HL-60/S4 (cell line): ENCODE data around the gene DYRK3.

ENCODE experiments used
- in situ Hi-C: fragments of 300-500 bp; cut with MboI; formaldehyde crosslinking; loops from 2 replicates; pipeline ENCODE4 v1.14.3; 2022; ENCODE audit warnings: low sequenced_read_pairs

Gene DYRK3

DNA sequence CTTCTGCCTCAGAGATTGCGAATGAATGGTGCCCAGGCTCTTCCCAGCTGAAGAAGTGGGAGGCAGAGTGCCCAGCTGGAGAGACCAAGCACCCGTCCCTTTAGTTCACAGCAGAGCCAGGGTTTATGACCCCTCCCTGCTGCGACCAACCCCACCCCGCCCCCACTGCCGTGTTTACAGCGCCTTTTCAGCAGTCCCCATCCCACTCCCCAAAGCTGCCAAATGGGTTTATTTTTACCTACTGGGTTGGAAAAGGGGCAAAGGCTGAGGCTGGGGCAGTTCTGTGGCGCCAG lies 23.6 kb downstream of the DYRK3 start:
- in situ Hi-C loops: no loop called here

DNA sequence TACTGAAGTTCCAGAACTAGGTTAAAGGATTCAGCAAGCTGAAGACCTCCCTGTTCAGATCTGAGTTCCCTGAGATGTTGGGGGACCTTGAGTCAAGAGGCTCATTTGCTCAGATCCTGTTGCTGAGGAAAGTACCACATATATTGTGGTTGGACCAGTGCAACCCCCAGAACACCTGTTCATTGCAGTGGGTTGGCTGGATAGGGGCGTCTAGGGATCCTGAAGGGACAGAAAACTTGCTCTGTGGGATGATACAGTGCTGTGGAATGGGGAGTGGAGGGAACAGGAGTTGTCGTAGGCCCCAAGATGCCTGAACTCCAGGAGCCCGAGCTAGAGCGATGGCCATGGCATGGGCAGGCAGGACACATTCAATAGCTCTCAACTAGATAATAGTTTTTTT lies 24.8 kb downstream of the DYRK3 start:
- in situ Hi-C loops: no loop called here

DNA sequence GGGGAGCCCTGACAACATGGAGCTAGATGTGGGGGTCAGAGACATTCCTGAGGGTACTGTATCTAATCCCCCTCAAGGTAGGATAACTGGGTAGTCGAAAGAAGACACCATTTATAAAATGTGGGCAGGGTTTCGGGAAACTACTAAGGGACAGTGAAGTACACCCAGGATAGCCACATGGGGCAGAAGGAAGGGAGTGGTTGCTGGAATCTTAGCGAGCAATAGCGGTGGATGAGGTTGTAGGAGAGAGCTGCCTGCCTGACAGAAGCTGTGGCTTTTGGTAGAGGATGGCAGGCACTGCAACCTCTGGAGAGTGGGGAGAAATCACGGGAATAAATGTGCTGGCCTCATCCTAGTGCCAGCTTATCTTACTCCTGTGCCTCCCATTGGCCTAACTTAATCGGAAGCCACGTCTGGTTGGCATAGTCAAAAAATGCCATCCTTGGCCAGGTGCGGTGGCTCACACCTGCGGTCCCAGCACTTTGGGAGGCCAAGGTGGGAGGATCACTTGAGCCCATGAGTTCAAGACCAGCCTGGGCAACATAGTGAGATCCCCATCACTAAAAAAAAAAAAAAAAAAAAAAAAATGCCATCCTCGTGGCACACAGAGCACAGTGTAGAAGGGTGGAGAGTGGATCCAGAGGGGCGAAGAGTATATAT lies 26.0 kb downstream of the DYRK3 start:
- in situ Hi-C loops: no loop called here

DNA sequence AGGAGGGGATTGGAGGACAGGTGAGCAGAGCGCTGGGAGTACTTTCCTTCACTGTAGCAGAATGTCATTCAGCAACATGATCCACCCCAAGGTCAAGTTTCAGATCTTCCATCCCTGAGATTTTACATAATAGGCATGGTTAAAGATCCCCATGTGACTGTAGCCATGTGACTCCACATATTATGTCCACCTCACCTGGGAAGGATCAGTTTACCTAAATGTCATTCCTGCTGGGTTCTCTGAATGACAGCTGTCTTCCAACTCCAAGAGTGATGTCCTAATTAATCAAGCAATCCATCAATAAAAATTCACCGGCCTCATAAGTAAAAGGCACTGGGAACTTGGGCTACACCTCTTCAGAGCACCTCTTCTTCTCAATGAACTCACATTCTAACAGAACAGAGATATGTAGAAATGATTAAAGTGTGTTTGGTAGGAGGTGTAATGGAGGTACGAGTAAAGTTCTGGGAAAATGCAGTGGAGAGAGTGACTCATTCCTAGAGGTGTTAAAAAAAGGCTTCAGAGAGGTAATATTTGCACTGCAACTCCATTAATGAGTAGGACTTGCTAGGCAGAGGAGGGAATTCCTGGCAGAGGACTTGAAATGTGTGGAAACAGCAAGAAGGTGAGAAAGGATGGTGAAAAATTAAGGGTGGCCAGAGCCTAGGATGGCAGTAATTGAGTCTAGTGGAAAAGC lies 27.2 kb downstream of the DYRK3 start:
- in situ Hi-C loops: no loop called here

DNA sequence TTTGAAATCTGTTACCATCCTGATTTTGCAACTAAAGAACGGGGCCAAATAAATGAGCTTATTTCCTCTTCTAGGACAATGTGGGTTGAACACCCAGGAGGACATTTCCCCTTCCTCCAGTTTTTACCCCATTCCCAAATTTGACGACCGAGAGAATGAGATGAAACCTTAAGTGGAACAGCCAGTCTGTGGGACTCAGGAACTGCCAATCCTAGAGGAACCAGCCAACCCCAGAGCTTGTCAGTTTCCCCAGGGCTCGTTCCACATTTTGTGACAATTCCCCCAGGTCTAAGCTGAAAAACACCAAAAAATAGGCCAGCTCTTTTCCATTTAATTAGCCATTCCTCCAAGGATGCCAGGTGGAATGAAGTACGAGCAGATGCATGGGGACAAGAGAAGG lies 28.0 kb downstream of the DYRK3 start:
- in situ Hi-C loops: no loop called here

DNA sequence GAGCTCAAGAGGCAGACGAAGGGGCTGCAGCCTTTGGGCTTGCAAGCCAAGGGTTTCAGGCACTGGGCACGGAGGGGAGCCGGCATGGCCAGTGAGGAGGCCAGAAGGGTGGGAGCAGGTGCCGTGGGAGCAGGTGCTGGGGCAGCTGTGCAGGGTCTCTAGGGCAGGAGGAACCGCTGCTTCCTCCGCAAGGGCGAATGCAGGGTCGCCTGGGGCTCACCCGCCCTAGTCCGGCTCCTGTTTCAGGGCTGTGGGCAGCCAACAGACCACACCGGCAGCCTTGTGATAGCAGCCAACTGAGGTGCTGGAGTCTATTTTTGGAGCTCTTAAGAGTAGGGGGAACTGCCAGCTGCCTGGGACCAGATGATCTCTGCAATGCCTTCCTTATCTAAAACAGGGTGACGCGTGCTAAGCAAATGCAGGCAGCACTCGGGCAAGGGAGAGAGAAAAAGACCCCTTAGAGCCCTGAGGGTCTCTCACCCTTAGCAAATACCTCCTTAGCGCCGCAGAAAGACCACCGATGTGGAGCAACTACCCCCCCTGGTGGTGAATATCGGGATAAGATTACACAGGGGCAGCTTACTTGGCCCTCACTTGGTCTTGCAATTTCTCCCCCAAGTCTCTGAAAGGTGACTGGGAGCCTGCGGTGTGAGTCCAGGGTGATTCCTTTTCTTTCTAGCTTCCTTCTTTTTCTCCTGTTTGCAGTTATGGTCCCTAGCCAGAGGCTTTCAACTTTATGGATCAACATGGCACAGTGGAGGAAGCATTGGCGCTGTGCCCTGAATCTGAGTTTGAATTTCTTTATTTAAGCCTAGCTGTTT lies 28.7 kb downstream of the DYRK3 start:
- in situ Hi-C loops: no loop called here

DNA sequence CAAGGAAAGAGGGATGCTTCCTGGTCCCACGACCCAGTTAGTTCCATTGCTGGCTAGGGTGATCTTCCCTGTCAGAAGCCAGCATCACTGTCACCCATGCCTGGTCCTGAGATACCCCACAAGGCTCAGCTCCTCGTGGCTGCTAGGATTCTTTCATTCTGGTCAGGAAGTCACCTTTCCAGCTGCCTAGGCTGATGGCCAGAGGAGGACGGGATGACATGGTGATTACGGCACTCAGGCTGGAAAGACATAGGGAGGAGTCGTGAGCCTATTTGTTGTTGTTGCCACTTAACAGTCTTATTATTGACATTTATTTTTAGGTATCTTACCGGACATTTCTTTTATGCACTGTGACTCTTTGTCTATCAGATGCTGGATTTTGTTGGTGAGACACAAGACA lies 29.4 kb downstream of the DYRK3 start:
- in situ Hi-C loops: no loop called here

DNA sequence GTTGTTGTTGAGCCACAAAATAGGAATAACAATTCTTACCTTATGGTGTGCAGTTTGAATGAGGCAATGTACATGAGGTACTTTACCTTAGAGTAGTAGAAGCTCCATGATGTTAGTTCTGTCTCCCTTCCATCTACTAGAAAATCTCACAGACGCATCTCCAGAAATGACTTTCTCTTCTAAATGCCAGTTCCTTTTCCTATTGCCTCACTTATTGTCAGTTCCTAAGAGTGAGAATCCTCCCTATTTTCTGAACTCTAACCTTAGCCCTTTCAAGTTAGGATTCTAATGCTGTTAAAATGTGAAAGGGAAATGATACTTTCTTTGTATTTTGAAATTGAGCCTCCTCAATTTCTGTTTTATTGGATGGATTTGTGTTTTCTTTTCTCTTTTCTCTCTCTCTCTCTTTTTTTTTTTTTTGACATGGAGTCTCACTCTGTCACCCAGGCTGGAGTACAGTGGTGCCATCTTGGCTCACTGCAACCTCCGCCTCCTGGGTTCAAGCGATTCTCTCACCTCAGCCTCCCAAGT lies 30.8 kb downstream of the DYRK3 start:
- in situ Hi-C loops: no loop called here

DNA sequence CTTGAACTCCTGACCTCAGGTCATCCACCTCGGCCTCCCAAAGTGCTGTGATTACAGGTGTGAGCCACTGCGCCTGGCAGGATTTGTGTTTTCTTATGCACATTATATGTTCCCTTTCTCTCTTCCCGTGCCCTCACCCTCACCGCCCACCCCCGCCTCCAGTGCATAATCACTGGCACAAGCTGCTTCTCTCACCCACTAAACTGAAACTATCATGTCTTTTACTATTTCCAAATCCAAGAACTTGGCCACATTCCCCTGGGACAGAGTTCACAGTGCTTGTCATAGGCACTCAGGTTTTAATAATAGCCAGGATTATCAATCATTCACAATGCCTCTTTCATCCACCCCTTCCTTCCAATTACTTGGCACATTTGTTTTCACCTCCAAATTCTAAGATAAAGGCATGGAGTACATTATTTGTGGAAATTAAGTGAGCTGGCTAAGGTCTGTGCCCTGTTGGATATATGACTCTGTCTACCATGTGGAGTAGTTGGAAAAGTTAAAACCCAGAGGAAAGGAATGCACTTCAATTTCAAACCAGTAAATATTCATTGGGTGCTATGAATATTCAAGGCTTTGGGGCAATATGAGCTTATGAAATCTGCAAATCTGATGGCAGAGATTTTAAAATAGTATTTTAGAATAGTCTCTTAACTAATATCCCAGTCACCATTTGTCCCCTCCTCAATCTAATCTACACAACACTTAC lies 31.8 kb downstream of the DYRK3 start:
- in situ Hi-C loops: no loop called here

DNA sequence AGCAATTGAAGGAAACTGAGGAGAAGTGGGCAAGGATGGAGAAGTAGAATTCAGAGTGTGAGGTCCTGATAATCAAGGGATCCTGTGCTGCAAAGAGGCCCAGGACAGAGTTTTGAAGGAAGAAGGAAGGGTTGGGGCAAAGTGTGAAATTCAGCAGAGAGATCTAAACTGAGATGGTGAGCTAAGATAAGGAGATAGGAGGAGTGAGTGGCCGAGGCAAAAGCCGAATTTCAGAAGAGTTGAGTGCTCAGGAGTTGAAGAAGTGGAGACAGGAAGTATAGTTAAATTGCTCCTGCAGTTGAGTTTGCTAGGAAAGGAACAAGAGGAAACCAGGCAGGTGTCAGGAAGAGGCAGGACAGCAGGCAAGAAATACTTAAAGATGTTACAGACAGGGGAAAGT lies 33.0 kb downstream of the DYRK3 start:
- in situ Hi-C loops: no loop called here

DNA sequence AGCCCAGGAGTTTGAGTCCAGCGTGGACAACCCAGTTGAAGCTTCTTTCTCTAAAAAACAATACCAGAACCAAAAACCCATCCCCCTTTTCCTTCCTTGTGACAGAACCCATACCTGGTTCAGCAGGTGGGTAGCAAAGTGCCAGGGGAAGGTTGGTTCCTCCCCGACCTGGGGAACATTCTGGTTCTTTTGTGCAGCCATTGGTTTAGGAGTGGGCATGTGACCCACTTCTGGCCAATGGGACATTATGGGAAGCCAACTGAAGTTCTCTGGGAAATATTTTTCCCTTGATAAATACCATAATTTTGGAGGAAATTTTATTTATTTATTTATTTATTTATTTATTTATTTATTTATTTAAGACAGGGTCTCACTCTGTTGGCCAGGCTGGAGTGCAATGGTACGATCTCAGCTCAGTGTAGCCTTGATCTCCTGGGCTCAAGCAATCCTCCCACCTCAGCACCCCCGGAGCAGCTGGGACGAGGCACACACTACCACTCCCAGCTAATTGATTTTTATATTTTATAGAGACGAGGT lies 33.6 kb downstream of the DYRK3 start:
- in situ Hi-C loops: no loop called here

DNA sequence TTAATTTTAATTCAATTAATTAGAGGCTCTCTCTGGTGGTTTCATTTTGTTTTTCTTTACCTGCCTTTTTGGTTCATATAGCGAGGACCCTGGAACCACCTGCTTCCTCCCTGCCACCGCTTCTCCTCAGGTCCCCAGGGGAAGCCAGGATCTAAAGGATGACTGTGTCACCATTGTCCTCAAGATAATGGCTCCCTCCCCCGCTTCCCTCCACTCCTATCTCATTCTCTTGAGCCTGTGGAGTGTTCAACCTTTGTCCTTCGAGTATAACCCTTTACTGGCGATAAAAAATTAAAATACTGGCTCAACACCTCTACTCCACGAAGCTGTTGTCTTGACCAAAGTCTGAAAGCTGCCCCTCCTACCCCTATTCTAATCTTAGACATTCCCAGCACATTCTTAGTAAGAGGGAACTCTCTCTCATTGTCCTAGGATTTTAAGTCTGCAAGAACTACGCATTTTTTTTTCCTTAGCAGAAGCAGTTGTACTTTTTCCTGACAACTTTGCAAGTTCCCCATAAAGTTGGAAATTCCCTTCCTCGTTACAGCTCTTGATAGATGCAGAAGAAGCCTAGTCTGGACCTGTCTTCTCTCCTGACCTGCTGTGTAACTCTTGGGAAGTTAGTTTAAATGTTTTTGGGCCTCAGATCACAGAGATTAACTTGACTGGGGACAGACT lies 36.8 kb downstream of the DYRK3 start:
- in situ Hi-C loops: no loop called here

DNA sequence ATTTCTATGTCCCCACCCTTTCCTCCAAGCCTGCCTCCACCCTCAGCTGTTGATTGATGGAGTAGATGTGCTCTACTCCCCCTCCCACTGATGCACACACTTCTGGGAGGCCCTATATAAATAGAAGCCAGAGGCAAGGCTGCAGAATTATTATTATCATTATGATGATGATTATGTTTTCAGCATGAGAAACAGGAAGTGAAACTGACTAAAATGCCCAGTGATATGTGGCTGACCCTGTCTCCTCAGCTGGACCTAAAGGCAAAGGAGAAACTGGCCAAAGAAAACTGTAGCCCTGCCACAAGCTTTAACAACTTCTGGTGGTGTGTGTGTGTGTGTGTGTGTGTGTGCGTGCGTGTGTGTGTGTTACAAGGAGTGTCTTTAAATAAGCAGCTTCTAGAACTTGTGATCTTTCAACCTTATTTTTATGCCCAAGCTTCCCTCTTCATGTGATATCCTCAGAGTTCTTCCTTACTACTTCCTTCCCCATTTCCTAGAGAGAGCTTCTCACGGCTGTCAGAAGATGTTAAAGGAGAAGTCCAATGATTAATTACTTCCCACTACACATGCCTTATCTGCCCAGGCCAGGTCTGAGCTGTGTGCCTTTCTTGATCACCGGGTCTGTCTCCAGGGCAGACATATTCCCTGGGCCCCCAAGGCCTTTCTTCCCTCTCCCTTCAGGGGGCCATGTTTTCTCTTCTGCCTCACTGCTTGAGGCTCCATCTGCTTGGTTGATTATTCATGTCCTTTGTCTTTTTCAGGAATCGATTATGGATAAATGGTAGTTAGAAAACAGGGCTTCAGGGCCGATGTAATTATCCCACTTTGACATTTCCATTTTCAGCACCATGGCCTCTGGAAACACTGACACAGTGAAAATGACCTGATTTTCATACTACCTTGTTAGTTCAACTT lies 37.8 kb downstream of the DYRK3 start:
- in situ Hi-C loops: no loop called here

DNA sequence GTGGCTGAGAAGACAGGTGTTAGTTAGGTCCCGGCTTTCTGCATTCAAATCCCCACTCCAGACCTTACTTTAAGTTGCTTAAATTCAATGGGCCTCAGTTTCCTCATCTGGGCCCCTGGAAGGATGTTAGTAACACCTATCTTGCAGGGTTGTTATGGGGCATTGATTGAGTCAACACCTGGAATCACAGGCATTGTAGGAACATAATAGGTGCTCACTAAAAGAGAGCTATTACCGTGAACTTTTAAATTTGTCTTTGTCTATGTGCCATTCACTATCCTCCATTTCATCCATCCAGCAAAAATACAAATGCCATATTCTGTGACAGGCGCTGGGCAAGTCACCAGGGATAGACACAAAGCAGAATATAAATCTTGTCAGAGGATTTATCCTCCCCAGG lies 38.9 kb downstream of the DYRK3 start:
- in situ Hi-C loops: no loop called here

DNA sequence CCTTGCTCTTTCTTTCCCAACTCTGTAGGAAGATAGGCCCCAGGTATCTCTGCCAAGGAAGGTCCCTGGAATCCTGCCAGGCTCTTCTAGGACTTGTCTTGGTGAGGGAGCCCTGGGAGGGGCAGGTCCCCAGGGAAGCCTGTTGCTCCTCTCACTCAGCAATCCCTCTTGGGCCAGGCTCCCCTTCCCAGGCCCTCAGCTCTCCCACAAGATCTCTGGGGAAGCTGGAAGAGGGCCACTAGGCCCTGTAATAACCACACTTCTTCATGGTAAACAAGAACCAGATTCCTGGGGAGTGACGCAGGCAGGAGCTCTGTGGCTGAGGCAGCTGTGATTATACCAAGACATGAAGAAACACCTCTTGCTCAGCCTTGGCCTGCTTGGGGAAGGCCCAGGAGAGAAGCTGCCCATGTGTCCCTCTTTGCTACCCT lies 39.4 kb downstream of the DYRK3 start:
- in situ Hi-C loops: no loop called here

DNA sequence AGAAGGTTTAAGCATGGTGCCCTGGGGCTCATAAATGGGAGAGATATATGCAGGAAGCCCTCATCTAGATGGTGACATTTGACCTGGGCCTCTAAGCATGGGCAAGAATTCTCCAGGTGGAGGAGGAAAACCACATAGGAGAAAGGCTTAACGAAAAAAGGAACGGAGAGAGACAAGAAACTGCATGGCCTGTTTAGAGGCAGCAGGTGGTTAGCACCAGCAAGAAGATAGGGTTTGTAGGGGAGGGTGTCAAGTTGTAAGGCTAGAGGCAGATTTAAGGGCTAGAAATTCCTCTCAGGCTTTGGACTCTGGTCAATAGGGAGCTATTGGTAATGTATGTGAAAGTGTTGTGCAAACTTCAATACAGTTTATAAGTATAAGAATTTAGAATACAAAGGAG lies 41.2 kb downstream of the DYRK3 start:
- in situ Hi-C loops: no loop called here

DNA sequence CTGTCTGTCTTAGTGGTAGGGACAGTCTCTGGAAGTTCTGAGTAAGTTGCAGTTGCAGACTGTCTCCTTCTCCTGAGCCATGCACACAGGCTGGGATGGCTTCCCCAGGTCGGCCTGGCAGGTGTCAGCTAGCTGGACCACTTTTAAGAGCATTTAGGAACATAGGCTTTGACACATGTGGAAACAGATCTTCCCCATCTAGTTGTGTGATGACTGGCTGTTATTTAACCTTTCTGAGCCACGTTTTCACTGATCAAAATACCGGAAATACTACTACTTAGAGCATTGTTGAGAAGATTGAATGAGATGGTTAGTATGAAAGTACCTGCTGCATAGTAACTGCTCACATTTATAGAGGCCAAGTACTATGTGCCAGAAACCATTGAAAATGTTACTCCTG lies 43.2 kb downstream of the DYRK3 start:
- in situ Hi-C loops: no loop called here

DNA sequence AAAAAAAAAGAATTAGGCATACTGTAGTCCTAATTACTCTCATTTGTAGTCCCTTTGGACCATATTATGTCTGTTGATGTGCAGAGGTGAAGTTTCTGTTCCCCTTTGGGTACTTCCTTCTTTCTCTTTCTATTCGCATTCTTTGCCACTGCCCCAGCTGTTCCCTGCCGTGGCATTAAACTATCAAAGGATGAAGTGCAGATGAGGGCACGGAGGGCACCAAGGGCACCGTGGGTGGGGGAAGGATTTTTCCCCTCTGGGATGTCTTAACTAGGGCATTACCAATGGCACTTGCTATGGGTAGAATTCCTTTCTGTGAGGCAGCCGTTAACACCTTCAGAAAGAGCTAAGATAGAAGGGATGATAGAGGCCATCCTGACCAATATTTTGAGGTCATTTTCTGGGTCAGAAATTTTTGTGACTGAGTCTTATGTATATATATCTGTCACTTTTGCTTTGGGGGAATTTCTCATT lies 44.4 kb downstream of the DYRK3 start:
- in situ Hi-C loops: no loop called here

DNA sequence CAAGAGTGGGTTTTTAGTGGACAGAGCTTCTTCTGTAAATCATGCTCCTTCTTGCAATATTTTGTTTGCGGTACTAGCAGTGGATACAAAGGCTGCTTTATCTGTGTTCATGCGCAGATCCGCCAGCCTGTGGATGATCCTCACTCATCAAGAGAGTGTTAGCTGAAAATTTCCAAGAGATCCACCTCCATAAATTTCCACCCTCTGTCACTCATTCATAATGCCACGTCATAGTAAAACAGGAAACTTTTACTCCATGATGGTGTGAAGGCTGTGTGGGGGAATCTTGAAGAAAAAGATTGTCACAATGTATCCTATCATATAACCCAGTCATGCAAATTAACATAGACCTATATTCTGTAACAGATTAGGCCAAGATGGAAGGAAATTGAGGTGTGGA lies 44.9 kb downstream of the DYRK3 start:
- in situ Hi-C loops: no loop called here
